HEK293T (cell line): ENCODE data around the gene AP2S1.

Source experiments
- ARNT ChIP-seq: fragments of 450-650 bp; IDR thresholded peaks from 2 replicates; pipeline ENCODE4 v1.6.1; 2017; ENCODE audit warnings: mild to moderate bottlenecking
- BHLHE40 ChIP-seq: fragments of 450-650 bp; IDR thresholded peaks from 2 replicates; pipeline ENCODE4 v1.6.1; 2016; ENCODE audit warnings: mild to moderate bottlenecking, moderate library complexity, borderline replicate concordance
- ELF4 ChIP-seq: fragments of 450-650 bp; IDR thresholded peaks from 2 replicates; pipeline ENCODE4 v1.6.1; 2017; ENCODE audit warnings: antibody characterized with exemption
- FOXM1 ChIP-seq: fragments of 450-650 bp; IDR thresholded peaks from 2 replicates; pipeline ENCODE4 v1.6.1; 2017; ENCODE audit warnings: mild to moderate bottlenecking, borderline replicate concordance
- SP1 ChIP-seq: fragments of 450-650 bp; IDR thresholded peaks from 2 replicates; pipeline ENCODE4 v1.6.1; 2017
- TARDBP ChIP-seq: fragments of 450-650 bp; IDR thresholded peaks from 2 replicates; pipeline ENCODE4 v1.6.1; 2016
- ZNF384 ChIP-seq: fragments of 450-650 bp; IDR thresholded peaks from 2 replicates; pipeline ENCODE4 v1.6.1; 2016

- TF ChIP-seq ELF4 (no peak), ARNT (no peak), TARDBP (no peak), BHLHE40 (no peak), SP1 (no peak), ZNF384 (no peak), FOXM1 (no peak)
Measured at GRCh38 chr19:46866407-46867136, 15.9 kb upstream of the AP2S1 start.
